OCI-LY7 (cell line): Measurements from ENCODE around the gene TMEM97.

Experiments used
- EZH2phosphoT487 ChIP-seq: fragments of 200-600 bp; sonication (generic); IDR thresholded peaks from 2 replicates; pipeline ENCODE4 v1.6.1; 2018; ENCODE audit warnings: low read depth, borderline replicate concordance, mild to moderate bottlenecking, mixed run types, antibody characterized with exemption, low read length, moderate library complexity, mixed read lengths
- TF ChIP-seq, protein P1 (sequence below): fragments of 200-600 bp; sonication (generic); conservative IDR thresholded peaks from 2 replicates; pipeline ENCODE4 v1.5.1; 2014; ENCODE audit warnings: mild to moderate bottlenecking, antibody characterized with exemption, low read length, moderate library complexity, mixed read lengths

DNA sequence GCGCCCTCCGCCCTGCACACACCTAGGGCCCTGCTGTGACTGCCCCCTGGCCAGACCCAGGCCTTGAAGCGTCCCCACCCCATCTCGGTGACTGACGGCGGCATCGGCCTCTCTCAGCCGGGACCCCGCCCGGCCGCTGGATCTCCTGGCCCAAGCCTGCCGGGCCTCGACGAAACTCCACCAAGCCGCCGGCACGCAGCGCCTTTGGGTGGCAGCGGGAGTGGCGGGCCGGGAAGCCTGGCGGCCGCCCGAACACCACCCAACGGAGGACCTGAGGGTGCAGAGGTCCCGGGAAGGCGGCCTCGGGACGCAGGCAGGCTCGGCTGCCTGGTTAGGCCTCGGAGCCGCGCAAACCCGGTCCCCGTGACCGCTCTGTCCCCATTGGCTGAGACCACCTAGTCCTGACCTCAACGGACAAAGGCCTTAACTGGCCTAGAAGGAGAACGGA, 12.0 kb upstream of the TMEM97 start:
- TF ChIP-seq, protein P1, sequence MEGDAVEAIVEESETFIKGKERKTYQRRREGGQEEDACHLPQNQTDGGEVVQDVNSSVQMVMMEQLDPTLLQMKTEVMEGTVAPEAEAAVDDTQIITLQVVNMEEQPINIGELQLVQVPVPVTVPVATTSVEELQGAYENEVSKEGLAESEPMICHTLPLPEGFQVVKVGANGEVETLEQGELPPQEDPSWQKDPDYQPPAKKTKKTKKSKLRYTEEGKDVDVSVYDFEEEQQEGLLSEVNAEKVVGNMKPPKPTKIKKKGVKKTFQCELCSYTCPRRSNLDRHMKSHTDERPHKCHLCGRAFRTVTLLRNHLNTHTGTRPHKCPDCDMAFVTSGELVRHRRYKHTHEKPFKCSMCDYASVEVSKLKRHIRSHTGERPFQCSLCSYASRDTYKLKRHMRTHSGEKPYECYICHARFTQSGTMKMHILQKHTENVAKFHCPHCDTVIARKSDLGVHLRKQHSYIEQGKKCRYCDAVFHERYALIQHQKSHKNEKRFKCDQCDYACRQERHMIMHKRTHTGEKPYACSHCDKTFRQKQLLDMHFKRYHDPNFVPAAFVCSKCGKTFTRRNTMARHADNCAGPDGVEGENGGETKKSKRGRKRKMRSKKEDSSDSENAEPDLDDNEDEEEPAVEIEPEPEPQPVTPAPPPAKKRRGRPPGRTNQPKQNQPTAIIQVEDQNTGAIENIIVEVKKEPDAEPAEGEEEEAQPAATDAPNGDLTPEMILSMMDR = no peak
- no peak for TF ChIP-seq EZH2phosphoT487
